H9 (cell line): Measurements from ENCODE around the gene SMIM13. TPM values are rescaled to one million over a fixed set of nuclear protein-coding genes. Genes with fewer than 3 reads are reported as not detected.

Experiments used
- DNase-seq: peaks from one replicate; pipeline ENCODE4 v3.0.0-alpha.2; 2017
- H2AFZ ChIP-seq: one replicate; pipeline ENCODE4 v1.6.1; 2013; ENCODE audit warnings: mild to moderate bottlenecking, low read length, control low read depth, moderate library complexity
- H2AK5ac ChIP-seq: 2 replicates; pipeline ENCODE4 v1.6.1; 2013; ENCODE audit warnings: low read length, control low read depth, mixed read lengths; ENCODE audit not compliant: insufficient read length
- H2BK120ac ChIP-seq: one replicate; pipeline ENCODE4 v1.6.1; 2013; ENCODE audit warnings: low read depth, mild to moderate bottlenecking, low read length, control low read depth, inconsistent platforms; ENCODE audit not compliant: poor library complexity, severe bottlenecking
- H2BK12ac ChIP-seq: 2 replicates; pipeline ENCODE4 v1.6.1; 2013; ENCODE audit warnings: low read length, control low read depth, mixed read lengths, low read depth; ENCODE audit not compliant: insufficient read length
- H2BK15ac ChIP-seq: 2 replicates; pipeline ENCODE4 v1.6.1; 2013; ENCODE audit warnings: low read depth, low read length, control low read depth
- H2BK20ac ChIP-seq: one replicate; pipeline ENCODE4 v1.6.1; 2013; ENCODE audit warnings: low read depth, mild to moderate bottlenecking, low read length, control low read depth, inconsistent platforms; ENCODE audit not compliant: poor library complexity, severe bottlenecking
- H2BK5ac ChIP-seq: 2 replicates; pipeline ENCODE4 v1.6.1; 2013; ENCODE audit warnings: low read length, control low read depth, mixed read lengths; ENCODE audit not compliant: insufficient read length
- H3K14ac ChIP-seq: 2 replicates; pipeline ENCODE4 v1.6.1; 2013; ENCODE audit warnings: low read length, control low read depth; ENCODE audit not compliant: insufficient read depth
- H3K18ac ChIP-seq: 2 replicates; pipeline ENCODE4 v1.6.1; 2013; ENCODE audit warnings: low read depth, mild to moderate bottlenecking, mixed read lengths, low read length, control low read depth; ENCODE audit not compliant: insufficient read length
- H3K23ac ChIP-seq: 2 replicates; pipeline ENCODE4 v1.6.1; 2013; ENCODE audit warnings: low read length, control low read depth, mixed read lengths, low read depth; ENCODE audit not compliant: insufficient read length
- H3K23me2 ChIP-seq: 2 replicates; pipeline ENCODE4 v1.6.1; 2013; ENCODE audit warnings: low read depth, mild to moderate bottlenecking, mixed read lengths, low read length, control low read depth; ENCODE audit not compliant: insufficient read length, poor library complexity, severe bottlenecking
- H3K27ac ChIP-seq: 2 replicates; pipeline ENCODE4 v1.5.1; 2013; ENCODE audit warnings: low read length, control low read depth, mixed read lengths, low read depth; ENCODE audit not compliant: insufficient read length
- H3K27me3 ChIP-seq: 2 replicates; pipeline ENCODE4 v1.6.1; 2013; ENCODE audit warnings: low read length, control low read depth, inconsistent platforms; ENCODE audit not compliant: insufficient read depth
- H3K4ac ChIP-seq: 2 replicates; pipeline ENCODE4 v1.6.1; 2013; ENCODE audit warnings: low read depth, mild to moderate bottlenecking, control low read depth, inconsistent platforms, low read length, moderate library complexity
- H3K4me1 ChIP-seq: 2 replicates; pipeline ENCODE4 v1.6.1; 2013; ENCODE audit warnings: low read length, control low read depth, inconsistent platforms; ENCODE audit not compliant: insufficient read depth
- H3K4me2 ChIP-seq: 2 replicates; pipeline ENCODE4 v1.6.1; 2013; ENCODE audit warnings: low read length, control low read depth, mixed read lengths; ENCODE audit not compliant: insufficient read length, insufficient read depth
- H3K56ac ChIP-seq: 2 replicates; pipeline ENCODE4 v1.6.1; 2013; ENCODE audit warnings: low read depth, mild to moderate bottlenecking, mixed read lengths, low read length, control low read depth; ENCODE audit not compliant: insufficient read length
- H3K79me1 ChIP-seq: 2 replicates; pipeline ENCODE4 v1.6.1; 2013; ENCODE audit warnings: low read depth, mild to moderate bottlenecking, moderate library complexity, low read length, control low read depth, inconsistent platforms; ENCODE audit not compliant: insufficient read depth, poor library complexity, severe bottlenecking
- H3K79me2 ChIP-seq: 2 replicates; pipeline ENCODE4 v1.6.1; 2013; ENCODE audit warnings: low read length, control low read depth, inconsistent platforms; ENCODE audit not compliant: insufficient read depth
- H3K9ac ChIP-seq: 2 replicates; pipeline ENCODE4 v1.6.1; 2013; ENCODE audit warnings: low read length, control low read depth, mixed read lengths; ENCODE audit not compliant: insufficient read length; ENCODE audit errors: extremely low read depth
- H3K9me3 ChIP-seq: one replicate; pipeline ENCODE4 v1.6.1; 2013; ENCODE audit warnings: low read depth, low read length, inconsistent platforms; ENCODE audit not compliant: control insufficient read depth
- H3T11ph ChIP-seq: one replicate; pipeline ENCODE4 v1.6.1; 2013; ENCODE audit warnings: mild to moderate bottlenecking, low read length, control low read depth, inconsistent platforms
- H4K20me1 ChIP-seq: one replicate; pipeline ENCODE4 v1.6.1; 2013; ENCODE audit not compliant: control insufficient read depth, insufficient read length, insufficient read depth
- H4K5ac ChIP-seq: 2 replicates; pipeline ENCODE4 v1.6.1; 2013; ENCODE audit warnings: low read depth, mild to moderate bottlenecking, mixed read lengths, low read length, control low read depth; ENCODE audit not compliant: insufficient read length
- H4K8ac ChIP-seq: replicated peaks from 2 replicates; pipeline ENCODE4 v1.6.1; 2013; ENCODE audit warnings: low read length, control low read depth, mixed read lengths, low read depth; ENCODE audit not compliant: insufficient read length
- H4K91ac ChIP-seq: 2 replicates; pipeline ENCODE4 v1.6.1; 2013; ENCODE audit warnings: low read depth, mild to moderate bottlenecking, moderate library complexity, mixed read lengths, low read length, control low read depth; ENCODE audit not compliant: insufficient read length
- H3K27ac Mint-ChIP-seq, 3 experiments: 2 replicates in 2 of 3; 3 replicates in 1 of 3; pipeline ENCODE4 v1.8.0; 2020 to 2021; ENCODE audit warnings: mixed read lengths in 3 of 3, mild to moderate bottlenecking in 1 of 3, moderate library complexity in 1 of 3
- H3K27me3 Mint-ChIP-seq: 2 replicates; pipeline ENCODE4 v1.8.0; 2021; ENCODE audit warnings: low read depth, mild to moderate bottlenecking, moderate library complexity, mixed read lengths
- H3K36me3 Mint-ChIP-seq, 3 experiments: 2 replicates in 2 of 3; 3 replicates in 1 of 3; pipeline ENCODE4 v1.8.0; 2020 to 2021; ENCODE audit warnings: low read depth in 3 of 3, mixed read lengths in 3 of 3; ENCODE audit not compliant: insufficient read depth in 1 of 3
- H3K4me1 Mint-ChIP-seq, 2 experiments: 2 replicates each; pipeline ENCODE4 v1.8.0; 2020; ENCODE audit warnings: mixed read lengths in 2 of 2
- H3K4me3 Mint-ChIP-seq, 2 experiments: 2 replicates in 1 of 2; 3 replicates in 1 of 2; pipeline ENCODE4 v1.8.0; 2020 to 2021; ENCODE audit warnings: mild to moderate bottlenecking in 2 of 2, mixed read lengths in 2 of 2, moderate library complexity in 1 of 2
- H3K9me3 Mint-ChIP-seq, 2 experiments: 2 replicates in 1 of 2; 3 replicates in 1 of 2; pipeline ENCODE4 v1.8.0; 2020; ENCODE audit warnings: mild to moderate bottlenecking in 2 of 2, mixed read lengths in 2 of 2, moderate library complexity in 1 of 2
- WGBS: extraction: QIAGEN DNeasy Blood & Tissue Kit; methylation state at CpG from one replicate; pipeline ENCODE4 v1.1.7; 2013; ENCODE audit warnings: missing lambda C conversion rate, low lambda C conversion rate, mixed read lengths; ENCODE audit not compliant: insufficient read length; ENCODE audit errors: extremely low coverage; 5-methylcytosine and 5-hydroxymethylcytosine counted together
- total RNA-seq: library from RNA; stranded (reverse); gene quantifications from 2 replicates; pipeline ENCODE4 v1.2.1, GENCODE V29; 2021
- TF ChIP-seq, protein P1 (sequence below): fragments of 200-600 bp; sonication (generic); conservative IDR thresholded peaks from 3 replicates; pipeline ENCODE4 v1.8.0; 2021; ENCODE audit warnings: antibody characterized with exemption, mild to moderate bottlenecking

Gene SMIM13
- total RNA-seq, 1 experiment from 2014 or later = 10.6 TPM

DNA sequence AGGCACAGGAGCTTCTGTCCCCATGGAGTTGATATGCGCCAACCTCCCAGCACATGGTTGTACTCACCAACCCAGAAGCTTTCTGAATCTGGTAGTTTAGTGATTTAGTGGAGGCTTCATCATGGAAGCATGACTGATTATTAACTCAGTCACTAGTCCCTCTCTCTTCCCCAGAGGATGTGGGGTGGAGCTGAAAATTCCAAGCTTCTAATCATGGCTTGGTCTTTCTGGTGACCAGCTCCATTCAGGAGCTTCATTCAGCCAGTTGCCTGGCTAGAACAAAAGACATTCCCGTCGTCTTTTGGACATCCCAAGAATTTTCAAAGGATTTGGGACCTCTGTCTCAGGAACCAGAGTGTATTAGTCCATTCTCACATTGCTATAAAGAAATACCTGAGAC lies 13.3 kb upstream of the SMIM13 start:
- H3K79me1 ChIP-seq = no peaks in the 10 kb centered on the region
- H2BK15ac ChIP-seq = no peak overlapping the region
- DNase-seq = no peak
- H3K79me2 ChIP-seq = no peaks in the 10 kb centered on the region
- H4K8ac ChIP-seq = no peak overlapping the region
- Mint-ChIP-seq H3K27ac (no peak overlapping the region), H3K27me3 (no peaks in the 10 kb centered on the region), H3K9me3 (no peaks in the 10 kb centered on the region; a peak in 1 of 5 replicates), H3K4me1 (peaks cover 16% of the 10 kb centered on the region in 2 experiments), H3K4me3 (no peak overlapping the region), H3K36me3 (no peaks in the 10 kb centered on the region)
- H4K5ac ChIP-seq = no peak overlapping the region
- H3T11ph ChIP-seq = no peak overlapping the region
- H2BK12ac ChIP-seq = no peak overlapping the region
- H3K18ac ChIP-seq = no peak overlapping the region
- H2BK5ac ChIP-seq = no peak overlapping the region
- no peak overlapping the region for H2AFZ ChIP-seq
- no peak overlapping the region for H3K56ac ChIP-seq
- H4K91ac ChIP-seq = no peak overlapping the region
- no peaks in the 10 kb centered on the region for H3K9me3 ChIP-seq
- WGBS = no CpG with 5 or more reads among the region's 3 CpGs
- H3K27me3 ChIP-seq = no peaks in the 10 kb centered on the region
- no peak overlapping the region for H3K4ac ChIP-seq
- no peaks in the 10 kb centered on the region for H4K20me1 ChIP-seq
- no peak overlapping the region for H3K14ac ChIP-seq
- H3K4me2 ChIP-seq = no peak overlapping the region
- no peaks in the 10 kb centered on the region; the same call in 1 of the 2 replicates for H3K4me1 ChIP-seq
- no peaks in the 10 kb centered on the region for H3K23me2 ChIP-seq
- no peak overlapping the region for H3K9ac ChIP-seq
- H2BK120ac ChIP-seq = no peak overlapping the region
- no peak overlapping the region for H2BK20ac ChIP-seq
- TF ChIP-seq, protein P1, sequence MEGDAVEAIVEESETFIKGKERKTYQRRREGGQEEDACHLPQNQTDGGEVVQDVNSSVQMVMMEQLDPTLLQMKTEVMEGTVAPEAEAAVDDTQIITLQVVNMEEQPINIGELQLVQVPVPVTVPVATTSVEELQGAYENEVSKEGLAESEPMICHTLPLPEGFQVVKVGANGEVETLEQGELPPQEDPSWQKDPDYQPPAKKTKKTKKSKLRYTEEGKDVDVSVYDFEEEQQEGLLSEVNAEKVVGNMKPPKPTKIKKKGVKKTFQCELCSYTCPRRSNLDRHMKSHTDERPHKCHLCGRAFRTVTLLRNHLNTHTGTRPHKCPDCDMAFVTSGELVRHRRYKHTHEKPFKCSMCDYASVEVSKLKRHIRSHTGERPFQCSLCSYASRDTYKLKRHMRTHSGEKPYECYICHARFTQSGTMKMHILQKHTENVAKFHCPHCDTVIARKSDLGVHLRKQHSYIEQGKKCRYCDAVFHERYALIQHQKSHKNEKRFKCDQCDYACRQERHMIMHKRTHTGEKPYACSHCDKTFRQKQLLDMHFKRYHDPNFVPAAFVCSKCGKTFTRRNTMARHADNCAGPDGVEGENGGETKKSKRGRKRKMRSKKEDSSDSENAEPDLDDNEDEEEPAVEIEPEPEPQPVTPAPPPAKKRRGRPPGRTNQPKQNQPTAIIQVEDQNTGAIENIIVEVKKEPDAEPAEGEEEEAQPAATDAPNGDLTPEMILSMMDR = no peak
- H2AK5ac ChIP-seq = no peak overlapping the region
- no peak overlapping the region for H3K27ac ChIP-seq
- H3K23ac ChIP-seq = no peak overlapping the region
